Activated naive CD8-positive, alpha-beta T cell treated with anti-CD3 and anti-CD28 coated beads, Interleukin-2, amount 10 ng/mL, durations not matched to agents 7 days and 5 days (primary cell): ENCODE data around the gene TSPAN12. TPM values are rescaled to one million over a fixed set of nuclear protein-coding genes. Genes with fewer than 3 reads are reported as not detected.

Source experiments
- ATAC-seq: fragments of 150-1000 bp; cut with Tn5 transposase; one replicate; pipeline ENCODE4 v1.10.0; 2021; ENCODE audit warnings: low read depth, moderate library complexity
- POLR2A ChIA-PET: fragments of 350-600 bp; sonication (Branson Sonifier 250); formaldehyde crosslinking; loops from one replicate; lab custom pipeline; 2021; ENCODE audit warnings: antibody characterized with exemption; lab: Charles Lee
- DNase-seq: peaks from one replicate; pipeline ENCODE4 v3.0.0; 2021
- H3K27ac Mint-ChIP-seq: one replicate; pipeline ENCODE4 v1.8.0; 2022; ENCODE audit warnings: mild to moderate bottlenecking, mixed read lengths
- H3K27me3 Mint-ChIP-seq: one replicate; pipeline ENCODE4 v1.8.0; 2022; ENCODE audit warnings: mild to moderate bottlenecking, moderate library complexity, mixed read lengths
- H3K36me3 Mint-ChIP-seq: one replicate; pipeline ENCODE4 v1.8.0; 2021; ENCODE audit warnings: mild to moderate bottlenecking, mixed read lengths
- H3K4me1 Mint-ChIP-seq: one replicate; pipeline ENCODE4 v1.8.0; 2021; ENCODE audit warnings: mixed read lengths
- H3K4me3 Mint-ChIP-seq: one replicate; pipeline ENCODE4 v1.8.0; 2022; ENCODE audit warnings: mild to moderate bottlenecking, moderate library complexity, mixed read lengths
- H3K9me3 Mint-ChIP-seq: one replicate; pipeline ENCODE4 v1.8.0; 2021; ENCODE audit warnings: mixed read lengths
- total RNA-seq, 2 experiments: library from RNA; stranded (reverse); gene quantifications; one replicate each; pipeline ENCODE4 v1.2.3, GENCODE V29; 2021

Gene TSPAN12
- total RNA-seq, 2 experiments from 2014 or later, result not detected

DNA sequence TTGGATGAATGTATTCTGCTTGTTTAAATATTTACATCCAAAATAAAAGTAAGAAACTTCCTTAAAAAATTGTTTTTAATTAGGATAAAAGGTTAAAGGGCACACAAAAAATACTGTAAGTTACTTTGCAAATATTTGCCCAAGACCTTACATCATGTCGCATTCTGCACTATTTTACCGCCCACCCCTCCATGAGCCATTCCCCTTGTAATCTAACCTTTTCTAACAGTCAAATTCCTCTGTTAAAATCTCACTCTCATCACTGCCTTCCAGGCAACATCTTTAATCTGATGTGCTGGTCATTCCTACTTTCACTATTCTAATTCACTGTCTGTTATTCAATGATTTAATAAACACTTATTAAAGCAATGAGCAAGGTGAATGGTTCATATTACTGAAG, 23.2 kb downstream of the TSPAN12 start:
- POLR2A ChIA-PET, result no interaction called here
- DNase-seq (no peak), ATAC-seq (no peak)
- H3K9me3 Mint-ChIP-seq, result no peaks in the 10 kb centered on the region
- no peaks in the 10 kb centered on the region for H3K36me3 Mint-ChIP-seq
- H3K4me3 Mint-ChIP-seq, result no peak overlapping the region
- no peak overlapping the region for H3K27ac Mint-ChIP-seq
- peaks cover 6% of the 10 kb centered on the region for H3K27me3 Mint-ChIP-seq
- no peaks in the 10 kb centered on the region for H3K4me1 Mint-ChIP-seq

DNA sequence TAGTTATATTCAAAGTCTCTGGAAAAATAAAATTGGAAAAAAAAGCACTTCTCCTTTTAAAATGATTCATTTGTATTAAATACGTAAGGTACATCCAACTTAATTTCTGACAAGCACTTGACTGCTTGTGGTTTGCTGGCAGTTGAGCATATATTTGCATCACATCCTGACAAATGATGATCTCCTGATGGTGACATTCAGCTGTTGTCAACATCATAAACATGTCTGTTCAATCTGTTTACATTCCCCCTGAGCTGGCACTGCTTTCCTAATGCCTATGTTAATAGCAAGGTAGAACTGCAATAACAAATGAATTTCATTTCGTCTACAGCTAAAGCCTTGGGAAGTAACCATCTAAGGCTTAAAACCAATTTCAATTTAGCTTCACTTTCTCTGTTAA, 24.4 kb downstream of the TSPAN12 start:
- ATAC-seq, result no peak
- H3K4me1 Mint-ChIP-seq, result no peaks in the 10 kb centered on the region

DNA sequence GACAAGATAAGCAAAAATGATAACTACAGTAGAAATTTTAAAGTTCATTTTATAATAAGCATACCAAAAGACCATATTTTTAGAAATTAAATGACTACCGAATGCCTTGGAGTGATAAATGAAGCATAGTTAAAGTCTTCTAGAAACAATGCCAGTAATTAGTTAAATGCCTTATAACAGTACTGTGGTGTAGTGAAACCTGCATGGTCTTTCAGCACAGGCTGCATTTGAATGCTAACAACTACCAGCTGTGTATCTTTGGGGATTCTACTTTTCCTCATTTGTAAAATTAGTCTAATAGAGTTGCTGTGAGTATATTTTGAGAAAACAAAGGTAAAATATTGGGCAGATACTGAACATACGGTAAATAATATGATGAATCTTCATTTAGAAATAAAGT, 25.1 kb downstream of the TSPAN12 start:
- H3K4me3 Mint-ChIP-seq, result no peak overlapping the region
- POLR2A ChIA-PET, result no interaction called here
- no peaks in the 10 kb centered on the region for H3K36me3 Mint-ChIP-seq
- DNase-seq, result no peak
- peaks cover 15% of the 10 kb centered on the region for H3K27me3 Mint-ChIP-seq
- no peak for ATAC-seq
- H3K9me3 Mint-ChIP-seq, result no peaks in the 10 kb centered on the region
- H3K4me1 Mint-ChIP-seq, result no peaks in the 10 kb centered on the region
- no peak overlapping the region for H3K27ac Mint-ChIP-seq

More for the DNA sequence above, 24.4 kb downstream of the TSPAN12 start:
- Mint-ChIP-seq H3K36me3 (no peaks in the 10 kb centered on the region), H3K9me3 (no peaks in the 10 kb centered on the region), H3K4me3 (no peak overlapping the region), H3K27ac (no peak overlapping the region), H3K27me3 (peaks cover 9% of the 10 kb centered on the region)
- POLR2A ChIA-PET, result no interaction called here
- DNase-seq, result no peak

DNA sequence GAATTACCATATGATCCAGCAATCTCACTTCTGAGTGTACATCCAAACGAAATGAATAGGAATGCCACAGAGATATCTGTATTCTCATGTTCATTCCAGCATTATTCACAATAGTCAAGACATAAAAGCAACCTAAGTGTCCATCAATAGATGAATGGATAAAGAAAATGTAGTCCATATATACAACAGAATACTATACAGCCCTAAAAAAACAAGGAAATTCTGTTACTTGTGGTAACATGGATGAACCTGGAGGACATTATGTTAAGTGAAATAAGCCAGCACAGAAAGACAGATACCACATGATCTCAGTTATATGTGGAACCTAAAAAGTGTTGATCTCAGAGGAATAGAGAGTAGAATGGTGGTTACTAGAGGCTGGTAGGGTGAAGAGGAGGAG, 26.7 kb downstream of the TSPAN12 start:
- POLR2A ChIA-PET, result no interaction called here
- H3K9me3 Mint-ChIP-seq, result no peaks in the 10 kb centered on the region
- no peak overlapping the region for H3K27ac Mint-ChIP-seq
- peaks cover 15% of the 10 kb centered on the region for H3K27me3 Mint-ChIP-seq
- no peaks in the 10 kb centered on the region for H3K4me1 Mint-ChIP-seq
- H3K36me3 Mint-ChIP-seq, result no peaks in the 10 kb centered on the region
- DNase-seq (no peak), ATAC-seq (no peak)
- no peak overlapping the region for H3K4me3 Mint-ChIP-seq

DNA sequence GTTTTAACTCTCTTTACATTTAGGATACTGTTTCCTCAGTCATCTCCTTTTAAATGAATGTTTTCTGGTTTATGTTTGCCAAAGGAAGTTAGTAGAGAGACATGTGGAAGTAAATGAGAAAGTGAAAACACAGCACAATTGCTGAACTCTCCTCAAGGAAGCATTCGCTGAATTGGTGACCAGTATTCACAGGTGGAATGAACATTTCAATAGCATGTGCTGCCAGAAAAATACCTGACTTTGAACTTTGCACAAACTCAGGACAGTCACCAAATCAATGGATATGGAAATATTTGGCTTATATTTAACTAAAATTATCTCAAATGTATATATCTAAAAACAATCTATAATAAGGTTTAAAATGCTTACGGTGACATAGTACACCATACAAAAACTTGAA, 28.5 kb downstream of the TSPAN12 start:
- Mint-ChIP-seq H3K9me3 (no peaks in the 10 kb centered on the region), H3K36me3 (no peaks in the 10 kb centered on the region), H3K4me1 (no peaks in the 10 kb centered on the region)

DNA sequence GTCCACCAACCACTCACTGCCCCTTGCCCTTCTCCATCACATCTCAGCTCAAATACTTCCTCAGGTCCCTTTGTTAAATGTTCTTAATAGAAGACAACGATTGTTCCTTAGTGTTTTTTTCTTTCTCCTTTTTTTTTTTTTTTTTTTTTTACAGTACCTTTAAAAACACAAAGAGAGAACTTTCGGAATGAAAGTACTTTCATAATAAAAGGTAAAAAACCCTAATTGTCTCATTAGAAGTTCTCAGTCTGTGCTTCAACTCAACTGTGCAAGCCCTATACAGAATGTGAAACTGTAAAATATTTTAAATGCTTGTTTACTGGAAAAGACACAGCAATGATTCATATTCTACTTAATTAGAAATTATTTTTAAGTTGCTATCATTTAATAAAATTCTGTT, 29.4 kb downstream of the TSPAN12 start:
- no peak for ATAC-seq
- H3K4me1 Mint-ChIP-seq, result no peaks in the 10 kb centered on the region
- no peak overlapping the region for H3K4me3 Mint-ChIP-seq
- H3K27me3 Mint-ChIP-seq, result peaks cover 21% of the 10 kb centered on the region
- no peak overlapping the region for H3K27ac Mint-ChIP-seq
- POLR2A ChIA-PET, result no interaction called here
- no peaks in the 10 kb centered on the region for H3K9me3 Mint-ChIP-seq
- DNase-seq, result no peak
- no peaks in the 10 kb centered on the region for H3K36me3 Mint-ChIP-seq

More for the DNA sequence above, 28.5 kb downstream of the TSPAN12 start:
- no peak for DNase-seq
- no peak overlapping the region for H3K27ac Mint-ChIP-seq
- ATAC-seq, result no peak
- POLR2A ChIA-PET, result no interaction called here
- H3K27me3 Mint-ChIP-seq, result peaks cover 19% of the 10 kb centered on the region
- no peak overlapping the region for H3K4me3 Mint-ChIP-seq

DNA sequence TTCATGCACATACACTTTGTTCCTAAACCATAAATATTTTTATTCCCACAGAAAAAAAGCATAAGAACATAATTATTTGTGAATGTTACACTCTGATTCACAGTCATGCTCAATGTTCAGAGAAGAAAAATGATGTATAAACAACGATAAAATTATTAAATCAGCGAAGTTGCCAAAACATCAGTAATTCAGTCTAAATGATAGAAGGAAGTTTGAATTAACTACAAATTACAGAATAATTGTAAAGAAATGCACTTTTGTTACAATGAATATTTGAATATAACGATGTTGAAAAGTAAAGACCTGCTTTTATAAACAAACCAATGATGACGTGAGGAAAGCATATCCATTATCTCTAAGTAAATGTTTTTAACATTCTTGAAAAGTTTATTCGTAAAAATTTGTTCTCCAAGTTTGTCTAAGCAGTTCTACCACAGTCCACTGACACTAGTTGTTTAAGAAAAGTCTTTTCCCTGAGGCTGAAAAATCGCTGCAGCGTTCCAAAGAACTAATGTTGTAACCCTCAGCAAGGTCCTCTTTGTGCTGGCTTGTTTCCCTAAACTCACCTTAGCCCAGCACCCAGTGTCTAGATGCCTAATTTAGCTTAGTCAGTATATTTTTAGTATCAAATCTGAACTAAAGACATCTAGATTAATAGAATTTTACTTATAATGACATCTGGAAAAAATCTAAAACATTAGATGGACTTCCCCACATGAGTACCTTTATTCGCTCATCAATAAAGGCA, 30.4 kb downstream of the TSPAN12 start:
- Mint-ChIP-seq H3K27me3 (peaks cover 21% of the 10 kb centered on the region), H3K36me3 (no peaks in the 10 kb centered on the region), H3K4me3 (no peak overlapping the region), H3K27ac (no peak overlapping the region), H3K4me1 (no peaks in the 10 kb centered on the region), H3K9me3 (no peaks in the 10 kb centered on the region)
- DNase-seq (no peak), ATAC-seq (no peak)
- POLR2A ChIA-PET, result no interaction called here

DNA sequence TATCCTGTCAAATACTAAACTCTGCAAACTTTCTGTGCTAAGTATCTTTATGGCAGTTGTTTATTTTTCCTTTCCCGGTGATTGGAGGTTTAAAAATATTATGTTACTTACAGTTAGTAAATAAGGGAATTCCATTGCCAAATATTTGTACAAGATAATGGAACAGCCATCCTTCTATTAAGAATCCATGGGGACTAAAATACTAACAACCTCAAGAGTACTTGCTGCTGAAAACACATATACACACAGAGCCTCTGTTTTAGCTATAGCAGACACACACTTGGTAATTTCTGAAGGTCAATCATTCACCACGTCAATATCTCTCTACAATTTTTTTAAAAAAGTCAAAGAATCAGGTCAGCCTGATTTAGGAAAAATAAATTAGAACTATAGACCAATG, 32.4 kb downstream of the TSPAN12 start:
- H3K27ac Mint-ChIP-seq, result no peak overlapping the region
- POLR2A ChIA-PET, result no interaction called here
- no peak for ATAC-seq
- H3K4me3 Mint-ChIP-seq, result no peak overlapping the region
- peaks cover 21% of the 10 kb centered on the region for H3K27me3 Mint-ChIP-seq
- no peak for DNase-seq
- H3K4me1 Mint-ChIP-seq, result no peaks in the 10 kb centered on the region
- H3K36me3 Mint-ChIP-seq, result no peaks in the 10 kb centered on the region
- H3K9me3 Mint-ChIP-seq, result no peaks in the 10 kb centered on the region

DNA sequence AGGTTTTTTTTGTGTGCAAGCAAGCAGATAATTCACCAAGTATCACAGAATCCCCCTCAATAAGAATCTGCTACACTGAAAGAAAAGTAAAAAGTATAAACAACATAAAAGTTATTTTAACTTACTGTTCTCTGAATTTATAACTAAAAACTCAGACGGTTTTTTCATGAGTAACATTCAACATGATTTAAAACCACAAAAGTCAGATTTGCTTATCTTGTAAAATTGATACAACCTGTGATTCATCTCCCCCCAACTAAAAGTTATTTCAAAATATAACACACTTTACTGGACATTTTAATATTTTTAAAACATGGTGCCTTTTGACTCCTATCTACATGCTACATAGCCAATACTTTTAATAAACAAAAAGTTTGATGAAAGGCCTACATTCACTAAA, 32.8 kb downstream of the TSPAN12 start:
- Mint-ChIP-seq H3K27me3 (peaks cover 23% of the 10 kb centered on the region), H3K4me3 (no peak overlapping the region), H3K36me3 (no peaks in the 10 kb centered on the region), H3K27ac (no peak overlapping the region), H3K4me1 (no peaks in the 10 kb centered on the region), H3K9me3 (no peaks in the 10 kb centered on the region)
- DNase-seq (no peak), ATAC-seq (no peak)
- POLR2A ChIA-PET, result no interaction called here

DNA sequence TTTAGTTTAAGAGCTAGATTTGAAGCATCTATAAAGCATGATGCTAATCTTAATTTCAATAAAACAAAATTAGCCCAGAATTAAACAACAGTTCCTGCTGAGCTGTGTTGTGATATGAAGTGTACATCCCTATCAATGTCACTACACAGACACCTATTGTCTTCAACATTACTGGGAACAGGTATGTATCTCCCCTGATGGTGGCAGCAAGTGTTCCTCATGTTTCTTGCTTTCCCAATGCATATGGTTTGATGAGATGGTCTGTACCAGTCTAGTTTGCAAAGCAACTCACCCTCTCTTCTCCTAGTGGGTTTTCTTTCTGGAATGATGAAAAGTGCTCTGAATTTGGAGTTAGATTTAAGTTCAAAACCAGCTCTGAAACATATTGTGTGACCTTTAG, 38.1 kb downstream of the TSPAN12 start:
- ATAC-seq (no peak), DNase-seq (no peak)
- Mint-ChIP-seq H3K4me3 (no peak overlapping the region), H3K27ac (no peak overlapping the region), H3K27me3 (peaks cover 16% of the 10 kb centered on the region), H3K36me3 (no peaks in the 10 kb centered on the region), H3K4me1 (no peaks in the 10 kb centered on the region), H3K9me3 (no peaks in the 10 kb centered on the region)
- POLR2A ChIA-PET, result no interaction called here

DNA sequence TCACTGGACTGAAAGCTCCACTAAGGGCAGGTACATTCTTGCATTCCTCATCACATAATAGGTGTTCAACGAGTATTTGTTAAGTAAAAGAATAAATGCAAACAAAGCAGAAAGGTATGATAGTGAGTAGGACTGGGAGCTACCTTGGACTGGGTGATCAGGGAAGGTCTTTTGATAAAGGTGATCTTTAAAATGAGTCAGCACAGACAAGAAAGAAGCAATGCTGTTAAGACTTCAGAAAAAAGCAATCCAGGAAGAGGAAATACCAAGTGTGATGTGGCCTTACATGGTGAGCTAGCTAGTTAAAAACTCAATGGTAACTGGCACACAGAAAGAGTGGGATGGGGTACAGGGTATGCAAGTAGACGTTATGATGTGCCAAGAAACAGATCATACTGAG, 40.1 kb downstream of the TSPAN12 start:
- H3K27ac Mint-ChIP-seq, result no peak overlapping the region
- no peaks in the 10 kb centered on the region for H3K36me3 Mint-ChIP-seq
- DNase-seq, result no peak
- POLR2A ChIA-PET, result no interaction called here
- peaks cover 13% of the 10 kb centered on the region for H3K27me3 Mint-ChIP-seq
- no peak for ATAC-seq
- H3K4me1 Mint-ChIP-seq, result no peaks in the 10 kb centered on the region
- no peaks in the 10 kb centered on the region for H3K9me3 Mint-ChIP-seq
- H3K4me3 Mint-ChIP-seq, result no peak overlapping the region

DNA sequence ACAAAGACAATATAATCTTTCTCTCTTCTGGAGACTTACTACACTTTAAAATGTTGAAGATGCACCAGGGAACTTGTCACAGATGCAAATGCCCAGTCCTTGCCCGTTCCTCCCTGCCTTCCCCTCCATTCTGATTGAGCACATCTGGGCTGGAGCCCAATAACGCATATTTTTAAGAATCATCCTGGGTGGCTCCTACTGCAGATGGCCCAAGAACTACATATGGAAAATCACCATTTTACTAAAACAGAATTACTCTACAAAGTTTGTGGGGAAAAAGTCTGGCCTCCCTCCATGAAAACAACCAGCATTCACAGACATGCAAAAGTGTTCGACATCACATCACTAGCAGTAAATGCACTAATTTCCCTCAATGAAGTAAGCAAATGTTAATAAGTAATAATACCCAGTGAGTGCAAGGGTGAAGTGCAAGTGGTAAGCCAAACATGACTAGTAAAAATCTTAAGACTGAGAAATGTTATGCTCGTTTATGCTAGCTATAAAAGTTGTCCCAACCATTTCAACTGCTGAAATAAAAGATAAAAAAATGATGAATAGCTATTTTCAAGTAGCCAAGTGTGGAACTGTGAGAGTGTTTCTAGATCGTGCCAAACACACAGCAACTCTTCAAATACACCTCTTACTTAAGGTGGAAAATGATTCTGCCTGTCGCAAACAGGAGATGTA, 43.5 kb downstream of the TSPAN12 start:
- Mint-ChIP-seq H3K36me3 (no peaks in the 10 kb centered on the region), H3K27ac (no peak overlapping the region), H3K4me3 (no peak overlapping the region), H3K4me1 (no peaks in the 10 kb centered on the region), H3K9me3 (no peaks in the 10 kb centered on the region), H3K27me3 (peaks cover 7% of the 10 kb centered on the region)
- DNase-seq (no peak), ATAC-seq (no peak)
- POLR2A ChIA-PET, result no interaction called here

DNA sequence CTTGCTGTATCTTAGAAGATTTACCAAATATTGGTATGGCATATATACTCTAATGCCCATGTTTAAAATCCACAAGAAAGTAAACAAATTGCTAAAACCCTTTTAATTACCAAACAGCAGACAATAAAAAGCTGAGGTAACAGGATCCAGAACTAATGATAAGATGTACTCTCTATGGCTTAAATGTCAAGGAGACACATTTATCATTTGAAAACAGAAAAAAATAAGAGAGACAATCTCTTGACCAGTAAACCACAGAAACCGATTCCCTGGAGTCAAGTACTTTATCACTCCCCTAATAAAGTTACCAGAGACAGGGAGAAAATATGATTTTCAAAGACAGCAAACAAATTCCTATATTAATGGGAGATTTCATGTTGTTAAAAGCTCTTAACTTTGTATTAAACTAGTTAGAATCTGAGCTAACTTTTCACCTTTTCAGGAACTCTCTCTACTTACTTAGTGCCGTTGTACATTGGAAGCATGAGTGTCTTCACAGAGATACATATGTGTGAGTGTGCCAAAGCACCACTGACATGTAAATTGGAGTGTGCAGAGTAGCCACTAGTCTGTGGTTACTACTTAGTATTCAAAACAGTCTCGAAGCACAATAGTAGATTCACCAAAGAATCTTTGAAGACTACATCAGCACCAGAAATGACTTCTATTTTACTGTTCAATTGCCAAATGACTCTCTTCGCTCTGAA, 44.2 kb downstream of the TSPAN12 start:
- Mint-ChIP-seq H3K27me3 (peaks cover 8% of the 10 kb centered on the region), H3K4me1 (no peaks in the 10 kb centered on the region), H3K4me3 (no peak overlapping the region)

DNA sequence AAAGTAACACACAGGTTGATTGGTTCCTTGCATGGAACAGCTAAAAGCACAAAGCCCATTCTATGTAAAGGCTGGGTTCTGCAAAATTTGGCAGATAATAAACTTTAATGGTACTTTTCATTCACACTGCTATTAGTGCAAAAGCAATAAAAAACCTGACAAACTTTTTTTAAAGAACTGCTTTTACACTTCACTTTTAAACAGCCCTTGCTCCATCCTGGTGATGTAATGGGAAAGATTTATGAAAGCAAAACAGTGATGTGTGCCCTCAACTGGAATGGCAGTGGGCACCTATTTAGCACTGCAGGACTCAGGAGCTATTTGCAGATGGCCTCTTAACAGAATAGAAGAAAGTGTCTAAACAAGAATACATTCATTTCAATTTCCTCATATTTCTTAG, 44.9 kb downstream of the TSPAN12 start:
- H3K27me3 Mint-ChIP-seq, result peaks cover 8% of the 10 kb centered on the region
- no peaks in the 10 kb centered on the region for H3K4me1 Mint-ChIP-seq
- H3K4me3 Mint-ChIP-seq, result no peak overlapping the region
- DNase-seq (no peak), ATAC-seq (no peak)
- POLR2A ChIA-PET, result no interaction called here
- no peak overlapping the region for H3K27ac Mint-ChIP-seq
- H3K36me3 Mint-ChIP-seq, result no peaks in the 10 kb centered on the region
- H3K9me3 Mint-ChIP-seq, result no peaks in the 10 kb centered on the region

More for the DNA sequence above, 44.2 kb downstream of the TSPAN12 start:
- POLR2A ChIA-PET, result no interaction called here
- Mint-ChIP-seq H3K36me3 (no peaks in the 10 kb centered on the region), H3K9me3 (no peaks in the 10 kb centered on the region), H3K27ac (no peak overlapping the region)
- DNase-seq (no peak), ATAC-seq (no peak)
